Testis (tissue), 2 donors: ENCODE results near the gene SF3B2.

Experiments used
- POLR2A ChIP-seq: fragments of 450-650 bp; IDR thresholded peaks from one replicate; pipeline ENCODE4 v1.6.1; 2017; ENCODE audit warnings: antibody characterized with exemption, mild to moderate bottlenecking, moderate library complexity
- TF ChIP-seq, protein P1 (sequence below), 3 experiments: fragments of 450-650 bp in 2 of 3; fragments of 200-600 bp in 1 of 3; sonication (generic) in 1 of 3; IDR thresholded peaks; one replicate each; pipeline ENCODE4 v1.5.1; 2016 to 2019; ENCODE audit warnings: antibody characterized with exemption in 3 of 3, mild to moderate bottlenecking in 2 of 3, moderate library complexity in 1 of 3

- no peak for TF ChIP-seq POLR2A
- TF ChIP-seq, protein P1, sequence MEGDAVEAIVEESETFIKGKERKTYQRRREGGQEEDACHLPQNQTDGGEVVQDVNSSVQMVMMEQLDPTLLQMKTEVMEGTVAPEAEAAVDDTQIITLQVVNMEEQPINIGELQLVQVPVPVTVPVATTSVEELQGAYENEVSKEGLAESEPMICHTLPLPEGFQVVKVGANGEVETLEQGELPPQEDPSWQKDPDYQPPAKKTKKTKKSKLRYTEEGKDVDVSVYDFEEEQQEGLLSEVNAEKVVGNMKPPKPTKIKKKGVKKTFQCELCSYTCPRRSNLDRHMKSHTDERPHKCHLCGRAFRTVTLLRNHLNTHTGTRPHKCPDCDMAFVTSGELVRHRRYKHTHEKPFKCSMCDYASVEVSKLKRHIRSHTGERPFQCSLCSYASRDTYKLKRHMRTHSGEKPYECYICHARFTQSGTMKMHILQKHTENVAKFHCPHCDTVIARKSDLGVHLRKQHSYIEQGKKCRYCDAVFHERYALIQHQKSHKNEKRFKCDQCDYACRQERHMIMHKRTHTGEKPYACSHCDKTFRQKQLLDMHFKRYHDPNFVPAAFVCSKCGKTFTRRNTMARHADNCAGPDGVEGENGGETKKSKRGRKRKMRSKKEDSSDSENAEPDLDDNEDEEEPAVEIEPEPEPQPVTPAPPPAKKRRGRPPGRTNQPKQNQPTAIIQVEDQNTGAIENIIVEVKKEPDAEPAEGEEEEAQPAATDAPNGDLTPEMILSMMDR (IDR thresholded peaks at IDR 0.05), result no peak
Observed at GRCh38 chr11:66064571-66064970, 12.4 kb downstream of the SF3B2 start.
